HEK293 (cell line): ENCODE measurements around the gene CEMIP2.

Source experiments
- CTCF ChIA-PET: fragments of 350-600 bp; formaldehyde crosslinking; extraction: SDS; loops from one replicate; lab custom pipeline; 2021; ENCODE audit warnings: antibody characterized with exemption; lab: Yijun Ruan, JAX
- POLR2A ChIA-PET: fragments of 300-600 bp; formaldehyde crosslinking; extraction: SDS; loops from one replicate; lab custom pipeline; 2020; ENCODE audit warnings: antibody characterized with exemption, inconsistent platforms; lab: Yijun Ruan, JAX
- H3K27ac ChIP-seq: fragments of 200-500 bp; sonication (Bioruptor generic); 2 replicates; pipeline ENCODE4 v1.5.1; 2014; ENCODE audit warnings: low read depth, low read length, control low read depth, inconsistent platforms; ENCODE audit errors: extremely low read depth
- H3K36me3 ChIP-seq, 2 experiments: fragments of 200-500 bp in 1 of 2; sonication (Bioruptor generic) in 1 of 2; 1 replicate in 1 of 2; 2 replicates in 1 of 2; pipeline ENCODE4 v1.5.1; 2014 to 2017; ENCODE audit warnings: inconsistent platforms in 2 of 2, low read length in 2 of 2; ENCODE audit not compliant: control insufficient read depth in 2 of 2, insufficient read depth in 1 of 2
- H3K4me1 ChIP-seq: fragments of 200-500 bp; sonication (Bioruptor generic); 2 replicates; pipeline ENCODE4 v1.5.1; 2014; ENCODE audit warnings: mild to moderate bottlenecking, low read length, inconsistent platforms; ENCODE audit not compliant: control insufficient read depth, insufficient read depth
- H3K4me3 ChIP-seq: 2 replicates; pipeline ENCODE4 v1.5.1; 2011; ENCODE audit warnings: low read depth, mild to moderate bottlenecking, control low read depth, low read length, moderate library complexity
- H3K9me3 ChIP-seq: fragments of 200-500 bp; sonication (Bioruptor generic); 2 replicates; pipeline ENCODE4 v1.5.1; 2014; ENCODE audit warnings: low read depth, low read length, inconsistent platforms; ENCODE audit not compliant: control insufficient read depth, insufficient read depth
- ZNF2 ChIP-seq: fragments of 450-650 bp; formaldehyde crosslinking; IDR thresholded peaks from 2 replicates; pipeline ENCODE4 v1.5.1; 2016; ENCODE audit warnings: missing biosample characterization, missing genetic modification characterization
- ZNF341 ChIP-seq: fragments of 450-650 bp; formaldehyde crosslinking; IDR thresholded peaks from 2 replicates; pipeline ENCODE4; 2016; ENCODE audit warnings: low read depth, missing biosample characterization, missing genetic modification characterization
- ZNF37A ChIP-seq: fragments of 450-650 bp; IDR thresholded peaks from 2 replicates; pipeline ENCODE4 v1.5.1; 2018; ENCODE audit warnings: missing biosample characterization, missing genetic modification characterization
- ZNF654 ChIP-seq: fragments of 450-650 bp; formaldehyde crosslinking; IDR thresholded peaks from 2 replicates; pipeline ENCODE4 v1.5.1; 2016; ENCODE audit warnings: low read depth, missing biosample characterization, missing genetic modification characterization
- ZNF707 ChIP-seq: fragments of 450-650 bp; formaldehyde crosslinking; IDR thresholded peaks from 2 replicates; pipeline ENCODE4 v1.5.1; 2016; ENCODE audit warnings: missing biosample characterization, missing genetic modification characterization
- ZNF776 ChIP-seq: fragments of 450-650 bp; formaldehyde crosslinking; IDR thresholded peaks from 2 replicates; pipeline ENCODE4 v1.5.0; 2017; ENCODE audit warnings: missing biosample characterization, missing genetic modification characterization, borderline replicate concordance
- ZNF791 ChIP-seq: fragments of 450-650 bp; formaldehyde crosslinking; IDR thresholded peaks from 2 replicates; pipeline ENCODE4 v1.5.1; 2016; ENCODE audit warnings: missing biosample characterization, missing genetic modification characterization
- ZXDB ChIP-seq: fragments of 450-650 bp; formaldehyde crosslinking; IDR thresholded peaks from 2 replicates; pipeline ENCODE4 v1.5.1; 2016; ENCODE audit warnings: missing biosample characterization, missing genetic modification characterization
- TF ChIP-seq, protein P1 (sequence below): fragments of 450-650 bp; formaldehyde crosslinking; IDR thresholded peaks from 2 replicates; pipeline ENCODE4 v1.5.1; 2016; ENCODE audit warnings: missing biosample characterization, missing genetic modification characterization
- TF ChIP-seq, protein P2 (sequence below): fragments of 450-650 bp; formaldehyde crosslinking; IDR thresholded peaks from 2 replicates; pipeline ENCODE4 v1.5.1; 2016; ENCODE audit warnings: missing biosample characterization, missing genetic modification characterization, low read depth
- TF ChIP-seq, protein P3 (sequence below): fragments of 450-650 bp; formaldehyde crosslinking; IDR thresholded peaks from 2 replicates; pipeline ENCODE4 v1.5.1; 2016; ENCODE audit warnings: missing biosample characterization, missing genetic modification characterization
- TF ChIP-seq, protein P4 (sequence below): fragments of 450-650 bp; formaldehyde crosslinking; IDR thresholded peaks from 2 replicates; pipeline ENCODE4 v1.5.1; 2016; ENCODE audit warnings: missing biosample characterization, missing genetic modification characterization
- TF ChIP-seq, protein P5 (sequence below): fragments of 450-650 bp; formaldehyde crosslinking; IDR thresholded peaks from 2 replicates; pipeline ENCODE4 v1.5.1; 2016; ENCODE audit warnings: missing biosample characterization, missing genetic modification characterization, low read depth
- TF ChIP-seq, protein P6 (sequence below): fragments of 450-650 bp; IDR thresholded peaks from 2 replicates; pipeline ENCODE4 v1.5.1; 2018; ENCODE audit warnings: missing biosample characterization, missing genetic modification characterization
- TF ChIP-seq, protein P7 (sequence below): fragments of 450-650 bp; formaldehyde crosslinking; IDR thresholded peaks from 2 replicates; pipeline ENCODE4 v1.5.1; 2017; ENCODE audit warnings: missing biosample characterization, mild to moderate bottlenecking, missing genetic modification characterization, moderate library complexity

The CEMIP2 gene

DNA sequence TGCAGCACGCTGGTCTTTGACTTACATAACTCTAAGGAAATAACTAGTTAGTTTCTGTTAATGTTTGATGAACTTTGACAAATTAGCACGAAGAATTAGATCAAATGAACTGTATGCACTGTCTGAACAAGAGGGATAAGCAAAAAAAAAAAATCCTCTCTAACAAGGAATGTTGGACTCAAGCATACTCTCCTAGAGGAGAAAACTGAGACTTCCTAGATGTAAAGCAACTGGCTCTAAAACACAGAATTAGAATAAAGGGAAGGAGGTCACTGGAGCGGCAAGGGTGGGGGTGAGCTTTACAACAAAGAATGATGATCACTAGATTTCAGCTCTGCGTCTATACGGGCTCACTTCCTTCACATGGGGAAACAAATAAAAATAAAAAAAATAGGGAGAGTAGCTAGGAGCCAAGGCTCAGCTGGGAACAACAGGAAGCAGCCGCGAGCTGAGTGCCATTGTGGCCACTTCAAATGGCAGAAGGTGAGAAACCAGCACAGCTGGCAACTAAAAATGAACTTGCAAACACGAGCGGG, 48.7 kb upstream of the CEMIP2 start:
- Histone ChIP-seq H3K9me3 (no peaks in the 10 kb centered on the region), H3K36me3 (no peaks in the 10 kb centered on the region), H3K4me1 (no peaks in the 10 kb centered on the region), H3K4me3 (no peak overlapping the region), H3K27ac (no peak overlapping the region)
- ChIA-PET POLR2A (no interaction called here), CTCF (interaction anchor here (0.7 to 5.3 kb wide), 10 partner anchors 8 to 532 kb away, joined by 3 to 42 read pairs (median 4); no protein-coding TSS in a partner anchor)
- TF ChIP-seq ZNF707 (tag by site-specific recombination) (no peak), ZNF341 (no peak), ZNF37A (no peak)
- TF ChIP-seq, protein P1, sequence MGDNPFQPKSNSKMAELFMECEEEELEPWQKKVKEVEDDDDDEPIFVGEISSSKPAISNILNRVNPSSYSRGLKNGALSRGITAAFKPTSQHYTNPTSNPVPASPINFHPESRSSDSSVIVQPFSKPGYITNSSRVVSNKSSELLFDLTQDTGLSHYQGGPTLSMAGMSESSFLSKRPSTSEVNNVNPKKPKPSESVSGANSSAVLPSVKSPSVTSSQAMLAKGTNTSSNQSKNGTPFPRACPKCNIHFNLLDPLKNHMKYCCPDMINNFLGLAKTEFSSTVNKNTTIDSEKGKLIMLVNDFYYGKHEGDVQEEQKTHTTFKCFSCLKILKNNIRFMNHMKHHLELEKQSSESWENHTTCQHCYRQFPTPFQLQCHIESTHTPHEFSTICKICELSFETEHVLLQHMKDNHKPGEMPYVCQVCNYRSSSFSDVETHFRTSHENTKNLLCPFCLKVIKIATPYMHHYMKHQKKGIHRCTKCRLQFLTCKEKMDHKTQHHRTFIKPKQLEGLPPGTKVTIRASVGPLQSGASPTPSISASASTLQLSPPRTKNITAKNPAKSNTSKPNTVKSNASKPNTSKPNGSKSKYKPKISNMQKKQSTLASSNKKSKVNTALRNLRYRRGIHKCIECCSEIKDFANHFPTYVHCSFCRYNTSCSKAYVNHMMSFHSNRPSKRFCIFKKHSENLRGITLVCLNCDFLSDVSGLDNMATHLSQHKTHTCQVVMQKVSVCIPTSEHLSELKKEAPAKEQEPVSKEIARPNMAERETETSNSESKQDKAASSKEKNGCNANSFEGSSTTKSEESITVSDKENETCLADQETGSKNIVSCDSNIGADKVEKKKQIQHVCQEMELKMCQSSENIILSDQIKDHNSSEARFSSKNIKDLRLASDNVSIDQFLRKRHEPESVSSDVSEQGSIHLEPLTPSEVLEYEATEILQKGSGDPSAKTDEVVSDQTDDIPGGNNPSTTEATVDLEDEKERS (tag by site-specific recombination) = no peak
- TF ChIP-seq, protein P2, sequence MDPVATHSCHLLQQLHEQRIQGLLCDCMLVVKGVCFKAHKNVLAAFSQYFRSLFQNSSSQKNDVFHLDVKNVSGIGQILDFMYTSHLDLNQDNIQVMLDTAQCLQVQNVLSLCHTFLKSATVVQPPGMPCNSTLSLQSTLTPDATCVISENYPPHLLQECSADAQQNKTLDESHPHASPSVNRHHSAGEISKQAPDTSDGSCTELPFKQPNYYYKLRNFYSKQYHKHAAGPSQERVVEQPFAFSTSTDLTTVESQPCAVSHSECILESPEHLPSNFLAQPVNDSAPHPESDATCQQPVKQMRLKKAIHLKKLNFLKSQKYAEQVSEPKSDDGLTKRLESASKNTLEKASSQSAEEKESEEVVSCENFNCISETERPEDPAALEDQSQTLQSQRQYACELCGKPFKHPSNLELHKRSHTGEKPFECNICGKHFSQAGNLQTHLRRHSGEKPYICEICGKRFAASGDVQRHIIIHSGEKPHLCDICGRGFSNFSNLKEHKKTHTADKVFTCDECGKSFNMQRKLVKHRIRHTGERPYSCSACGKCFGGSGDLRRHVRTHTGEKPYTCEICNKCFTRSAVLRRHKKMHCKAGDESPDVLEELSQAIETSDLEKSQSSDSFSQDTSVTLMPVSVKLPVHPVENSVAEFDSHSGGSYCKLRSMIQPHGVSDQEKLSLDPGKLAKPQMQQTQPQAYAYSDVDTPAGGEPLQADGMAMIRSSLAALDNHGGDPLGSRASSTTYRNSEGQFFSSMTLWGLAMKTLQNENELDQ (tag by site-specific recombination) = no peak
- TF ChIP-seq, protein P3, sequence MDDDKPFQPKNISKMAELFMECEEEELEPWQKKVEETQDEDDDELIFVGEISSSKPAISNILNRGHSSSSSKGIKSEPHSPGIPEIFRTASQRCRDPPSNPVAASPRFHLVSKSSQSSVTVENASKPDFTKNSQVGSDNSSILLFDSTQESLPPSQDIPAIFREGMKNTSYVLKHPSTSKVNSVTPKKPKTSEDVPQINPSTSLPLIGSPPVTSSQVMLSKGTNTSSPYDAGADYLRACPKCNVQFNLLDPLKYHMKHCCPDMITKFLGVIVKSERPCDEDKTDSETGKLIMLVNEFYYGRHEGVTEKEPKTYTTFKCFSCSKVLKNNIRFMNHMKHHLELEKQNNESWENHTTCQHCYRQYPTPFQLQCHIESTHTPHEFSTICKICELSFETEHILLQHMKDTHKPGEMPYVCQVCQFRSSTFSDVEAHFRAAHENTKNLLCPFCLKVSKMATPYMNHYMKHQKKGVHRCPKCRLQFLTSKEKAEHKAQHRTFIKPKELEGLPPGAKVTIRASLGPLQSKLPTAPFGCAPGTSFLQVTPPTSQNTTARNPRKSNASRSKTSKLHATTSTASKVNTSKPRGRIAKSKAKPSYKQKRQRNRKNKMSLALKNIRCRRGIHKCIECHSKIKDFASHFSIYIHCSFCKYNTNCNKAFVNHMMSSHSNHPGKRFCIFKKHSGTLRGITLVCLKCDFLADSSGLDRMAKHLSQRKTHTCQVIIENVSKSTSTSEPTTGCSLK (tag by site-specific recombination) = no peak
- TF ChIP-seq, protein P4, sequence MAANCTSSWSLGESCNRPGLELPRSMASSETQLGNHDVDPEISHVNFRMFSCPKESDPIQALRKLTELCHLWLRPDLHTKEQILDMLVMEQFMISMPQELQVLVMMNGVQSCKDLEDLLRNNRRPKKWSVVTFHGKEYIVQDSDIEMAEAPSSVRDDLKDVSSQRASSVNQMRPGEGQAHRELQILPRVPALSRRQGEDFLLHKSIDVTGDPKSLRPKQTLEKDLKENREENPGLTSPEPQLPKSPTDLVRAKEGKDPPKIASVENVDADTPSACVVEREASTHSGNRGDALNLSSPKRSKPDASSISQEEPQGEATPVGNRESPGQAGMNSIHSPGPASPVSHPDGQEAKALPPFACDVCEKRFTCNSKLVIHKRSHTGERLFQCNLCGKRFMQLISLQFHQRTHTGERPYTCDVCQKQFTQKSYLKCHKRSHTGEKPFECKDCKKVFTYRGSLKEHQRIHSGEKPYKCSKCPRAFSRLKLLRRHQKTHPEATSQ = no peak
- TF ChIP-seq, protein P5, sequence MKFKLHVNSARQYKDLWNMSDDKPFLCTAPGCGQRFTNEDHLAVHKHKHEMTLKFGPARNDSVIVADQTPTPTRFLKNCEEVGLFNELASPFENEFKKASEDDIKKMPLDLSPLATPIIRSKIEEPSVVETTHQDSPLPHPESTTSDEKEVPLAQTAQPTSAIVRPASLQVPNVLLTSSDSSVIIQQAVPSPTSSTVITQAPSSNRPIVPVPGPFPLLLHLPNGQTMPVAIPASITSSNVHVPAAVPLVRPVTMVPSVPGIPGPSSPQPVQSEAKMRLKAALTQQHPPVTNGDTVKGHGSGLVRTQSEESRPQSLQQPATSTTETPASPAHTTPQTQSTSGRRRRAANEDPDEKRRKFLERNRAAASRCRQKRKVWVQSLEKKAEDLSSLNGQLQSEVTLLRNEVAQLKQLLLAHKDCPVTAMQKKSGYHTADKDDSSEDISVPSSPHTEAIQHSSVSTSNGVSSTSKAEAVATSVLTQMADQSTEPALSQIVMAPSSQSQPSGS = no peak
- TF ChIP-seq, all 188 proteins: peak for 0

DNA sequence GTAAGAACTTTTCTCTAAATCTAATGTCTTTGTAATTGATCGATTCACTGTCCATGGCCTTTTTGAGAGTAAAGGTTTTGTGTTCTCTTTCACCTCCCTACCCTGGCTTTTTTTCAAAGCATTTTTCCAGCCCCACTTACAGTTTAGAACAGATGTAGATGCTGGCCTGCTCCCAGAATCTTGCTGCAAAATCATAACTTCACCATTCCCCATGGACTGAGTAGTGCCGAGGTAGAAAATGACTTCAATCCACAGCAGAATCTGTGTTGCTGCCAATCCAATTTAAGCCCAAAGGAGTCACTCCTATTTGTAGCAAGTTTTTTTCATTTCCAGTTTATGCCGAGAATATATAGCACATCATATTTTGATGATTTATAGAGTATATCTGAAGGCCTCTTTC, 46.5 kb upstream of the CEMIP2 start:
- Histone ChIP-seq H3K4me1 (no peaks in the 10 kb centered on the region), H3K36me3 (no peaks in the 10 kb centered on the region), H3K27ac (no peak overlapping the region), H3K4me3 (no peak overlapping the region), H3K9me3 (no peaks in the 10 kb centered on the region)
- POLR2A ChIA-PET = no interaction called here
- CTCF ChIA-PET = no interaction called here
- no peak for TF ChIP-seq ZNF776 (tag by site-specific recombination)
- no peak for TF ChIP-seq ZNF654
- no peak for TF ChIP-seq ZNF2 (tag by site-specific recombination)
- TF ChIP-seq, protein P6, sequence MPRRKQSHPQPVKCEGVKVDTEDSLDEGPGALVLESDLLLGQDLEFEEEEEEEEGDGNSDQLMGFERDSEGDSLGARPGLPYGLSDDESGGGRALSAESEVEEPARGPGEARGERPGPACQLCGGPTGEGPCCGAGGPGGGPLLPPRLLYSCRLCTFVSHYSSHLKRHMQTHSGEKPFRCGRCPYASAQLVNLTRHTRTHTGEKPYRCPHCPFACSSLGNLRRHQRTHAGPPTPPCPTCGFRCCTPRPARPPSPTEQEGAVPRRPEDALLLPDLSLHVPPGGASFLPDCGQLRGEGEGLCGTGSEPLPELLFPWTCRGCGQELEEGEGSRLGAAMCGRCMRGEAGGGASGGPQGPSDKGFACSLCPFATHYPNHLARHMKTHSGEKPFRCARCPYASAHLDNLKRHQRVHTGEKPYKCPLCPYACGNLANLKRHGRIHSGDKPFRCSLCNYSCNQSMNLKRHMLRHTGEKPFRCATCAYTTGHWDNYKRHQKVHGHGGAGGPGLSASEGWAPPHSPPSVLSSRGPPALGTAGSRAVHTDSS = no peak
- TF ChIP-seq, protein P2 (tag by site-specific recombination) = no peak
- no peak for TF ChIP-seq ZNF791 (tag by site-specific recombination)
- TF ChIP-seq ZXDB (tag by site-specific recombination) = no peak
- TF ChIP-seq, protein P7, sequence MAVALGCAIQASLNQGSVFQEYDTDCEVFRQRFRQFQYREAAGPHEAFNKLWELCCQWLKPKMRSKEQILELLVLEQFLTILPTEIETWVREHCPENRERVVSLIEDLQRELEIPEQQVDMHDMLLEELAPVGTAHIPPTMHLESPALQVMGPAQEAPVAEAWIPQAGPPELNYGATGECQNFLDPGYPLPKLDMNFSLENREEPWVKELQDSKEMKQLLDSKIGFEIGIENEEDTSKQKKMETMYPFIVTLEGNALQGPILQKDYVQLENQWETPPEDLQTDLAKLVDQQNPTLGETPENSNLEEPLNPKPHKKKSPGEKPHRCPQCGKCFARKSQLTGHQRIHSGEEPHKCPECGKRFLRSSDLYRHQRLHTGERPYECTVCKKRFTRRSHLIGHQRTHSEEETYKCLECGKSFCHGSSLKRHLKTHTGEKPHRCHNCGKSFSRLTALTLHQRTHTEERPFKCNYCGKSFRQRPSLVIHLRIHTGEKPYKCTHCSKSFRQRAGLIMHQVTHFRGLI = no peak
